Stimulated activated CD4-positive, alpha-beta T cell treated with anti-CD3 and anti-CD28 coated beads, Interleukin-1b, Interleukin-23, amount 100 ng/mL, for 24 hours (primary cell): Measurements from ENCODE around the gene TCF12.
"Not testable (repeated sequence)": the region's sequence is repeated elsewhere in the genome, so short reads cannot be mapped to it uniquely, and the experiment has no call there.

Source experiments
- DNase-seq, 4 experiments: peaks; one replicate each; pipeline ENCODE4 v3.0.0-alpha.2; 2020; ENCODE audit warnings: low read depth in 4 of 4, low spot score in 1 of 4

TCF12 gene

GRCh38 chr15:57159767-57160166, 241.3 kb downstream of the TCF12 start:
- no peak for DNase-seq

- no peak for DNase-seq
Observed at GRCh38 chr15:57160823-57161560, 242.5 kb downstream of the TCF12 start.

GRCh38 chr15:57164251-57164650, 245.8 kb downstream of the TCF12 start:
- not testable (repeated sequence) for DNase-seq

- DNase-seq = no peak
Observed at GRCh38 chr15:57165992-57166391, 247.5 kb downstream of the TCF12 start.

GRCh38 chr15:57167821-57168395, 249.5 kb downstream of the TCF12 start:
- DNase-seq = no peak

GRCh38 chr15:57169643-57170042, 251.2 kb downstream of the TCF12 start:
- no peak for DNase-seq

GRCh38 chr15:57171426-57171825, 253.0 kb downstream of the TCF12 start:
- no peak for DNase-seq

GRCh38 chr15:57172925-57173324, 254.5 kb downstream of the TCF12 start:
- no peak for DNase-seq

GRCh38 chr15:57183041-57183440, 264.6 kb downstream of the TCF12 start:
- no peak for DNase-seq

GRCh38 chr15:57183614-57184344, 265.3 kb downstream of the TCF12 start:
- no peak for DNase-seq

- no peak for DNase-seq
Observed at GRCh38 chr15:57184502-57184901, 266.1 kb downstream of the TCF12 start.

GRCh38 chr15:57185507-57186074, 267.1 kb downstream of the TCF12 start:
- DNase-seq = no peak

- no peak for DNase-seq
Observed at GRCh38 chr15:57189466-57189865, 271.0 kb downstream of the TCF12 start.

GRCh38 chr15:57190208-57190607, 271.8 kb downstream of the TCF12 start:
- DNase-seq = no peak

GRCh38 chr15:57193161-57193560, 274.7 kb downstream of the TCF12 start:
- DNase-seq = no peak

GRCh38 chr15:57195326-57195725, 276.9 kb downstream of the TCF12 start:
- DNase-seq = no peak

GRCh38 chr15:57196865-57197264, 278.4 kb downstream of the TCF12 start:
- DNase-seq = no peak

GRCh38 chr15:57198131-57198530, 279.7 kb downstream of the TCF12 start:
- no peak for DNase-seq

GRCh38 chr15:57198654-57199291, 280.3 kb downstream of the TCF12 start:
- DNase-seq = no peak

GRCh38 chr15:57201578-57201977, 283.1 kb downstream of the TCF12 start:
- DNase-seq = no peak

GRCh38 chr15:57203906-57204305, 285.5 kb downstream of the TCF12 start:
- DNase-seq = no peak
